Tibial nerve (tissue), 4 donors: ENCODE measurements around the gene C12orf57.

ENCODE experiments used
- EP300 ChIP-seq, 2 donors: sonication (generic); formaldehyde crosslinking; IDR thresholded peaks; one replicate each; pipeline ENCODE4 v1.6.1; 2017; ENCODE audit warnings: antibody characterized with exemption in 2 of 2, mild to moderate bottlenecking in 1 of 2
- POLR2A ChIP-seq, 2 donors: fragments of 450-650 bp; IDR thresholded peaks; one replicate each; pipeline ENCODE4 v1.6.1; 2017; ENCODE audit warnings: antibody characterized with exemption in 2 of 2, mild to moderate bottlenecking in 2 of 2, moderate library complexity in 2 of 2
- TF ChIP-seq, protein P1 (sequence below), 5 experiments: fragments of 200-600 bp in 3 of 5; fragments of 450-650 bp in 2 of 5; sonication (generic) in 3 of 5; IDR thresholded peaks; one replicate each; pipeline ENCODE4 v1.5.1; 2016 to 2019; ENCODE audit warnings: antibody characterized with exemption in 5 of 5, mild to moderate bottlenecking in 3 of 5, moderate library complexity in 2 of 5

DNA sequence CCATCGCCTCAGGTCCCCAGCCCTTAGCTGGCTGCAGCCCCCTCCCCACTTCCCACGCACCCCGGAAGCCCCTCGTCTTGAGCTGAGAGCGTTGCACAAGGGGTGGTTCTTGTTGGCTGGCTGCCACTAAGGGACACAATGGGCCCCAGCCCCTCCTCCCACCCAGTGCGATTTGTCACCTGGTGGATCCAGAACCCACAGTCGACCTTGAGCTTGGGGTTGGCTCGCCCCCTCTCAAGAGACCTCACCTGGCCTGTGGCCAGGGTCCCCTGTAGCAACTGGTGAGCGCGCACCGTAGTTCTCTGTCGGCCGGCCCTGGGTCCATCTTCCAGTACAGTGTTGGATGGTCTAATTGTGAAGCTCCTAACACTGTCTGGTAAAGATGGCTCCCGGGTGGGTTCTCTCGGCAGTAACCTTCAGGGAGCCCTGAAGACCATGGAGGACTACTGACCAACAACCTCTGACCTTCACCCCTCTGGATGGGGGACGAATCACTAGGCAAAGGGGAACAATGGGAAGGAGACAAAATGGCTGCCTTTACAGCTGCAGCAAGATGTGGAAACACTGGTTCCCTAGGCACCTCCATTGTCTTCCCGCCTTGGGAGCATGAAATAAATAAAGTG is 20.1 kb downstream of the C12orf57 start:
- TF ChIP-seq, protein P1, sequence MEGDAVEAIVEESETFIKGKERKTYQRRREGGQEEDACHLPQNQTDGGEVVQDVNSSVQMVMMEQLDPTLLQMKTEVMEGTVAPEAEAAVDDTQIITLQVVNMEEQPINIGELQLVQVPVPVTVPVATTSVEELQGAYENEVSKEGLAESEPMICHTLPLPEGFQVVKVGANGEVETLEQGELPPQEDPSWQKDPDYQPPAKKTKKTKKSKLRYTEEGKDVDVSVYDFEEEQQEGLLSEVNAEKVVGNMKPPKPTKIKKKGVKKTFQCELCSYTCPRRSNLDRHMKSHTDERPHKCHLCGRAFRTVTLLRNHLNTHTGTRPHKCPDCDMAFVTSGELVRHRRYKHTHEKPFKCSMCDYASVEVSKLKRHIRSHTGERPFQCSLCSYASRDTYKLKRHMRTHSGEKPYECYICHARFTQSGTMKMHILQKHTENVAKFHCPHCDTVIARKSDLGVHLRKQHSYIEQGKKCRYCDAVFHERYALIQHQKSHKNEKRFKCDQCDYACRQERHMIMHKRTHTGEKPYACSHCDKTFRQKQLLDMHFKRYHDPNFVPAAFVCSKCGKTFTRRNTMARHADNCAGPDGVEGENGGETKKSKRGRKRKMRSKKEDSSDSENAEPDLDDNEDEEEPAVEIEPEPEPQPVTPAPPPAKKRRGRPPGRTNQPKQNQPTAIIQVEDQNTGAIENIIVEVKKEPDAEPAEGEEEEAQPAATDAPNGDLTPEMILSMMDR (IDR thresholded peaks at IDR 0.05): no peak
- TF ChIP-seq EP300 (IDR thresholded peaks at IDR 0.05) (no peak), POLR2A (IDR thresholded peaks at IDR 0.05) (no peak)
